Measurements from ENCODE around the gene CNGA1.

The CNGA1 gene

GRCh38 chr4:47954245-47954644 lies 62.2 kb downstream of the CNGA1 start:
- H3K9me3 ChIP-seq (ENCODE audit: insufficient read depth, low read length, severe bottlenecking) = no peaks in the 10 kb centered on the region
- H3K79me2 ChIP-seq (ENCODE audit: insufficient read depth, low read length) = no peaks in the 10 kb centered on the region
- no peaks in the 10 kb centered on the region for H3K4me1 ChIP-seq (ENCODE audit: insufficient read depth, low read length)
- H4K20me1 ChIP-seq (ENCODE audit: insufficient read depth, low read length) = no peaks in the 10 kb centered on the region
- H3K36me3 ChIP-seq (ENCODE audit: insufficient read depth, low read length) = no peaks in the 10 kb centered on the region
- no peaks in the 10 kb centered on the region for H3K27me3 ChIP-seq (ENCODE audit: insufficient read depth, low read length, poor library complexity)
- DNase-seq (no peak), ATAC-seq (ENCODE audit: insufficient read depth, low read depth) (no peak)
- no peak for TF ChIP-seq CTCF (IDR thresholded peaks at IDR 0.05; ENCODE audit: borderline replicate concordance, extremely low read depth, low read length, poor library complexity, severe bottlenecking)
- no peak for TF ChIP-seq EZH2 (IDR thresholded peaks at IDR 0.05; ENCODE audit: borderline replicate concordance, low read depth, low read length, severe bottlenecking)
- no peak overlapping the region for H3K9ac ChIP-seq (ENCODE audit: low read depth, low read length)
- no peak overlapping the region for H3K4me3 ChIP-seq (ENCODE audit: low read depth in 1 of 2, low read length in 2 of 2)
- H3K27ac ChIP-seq (ENCODE audit: low read length) = no peak overlapping the region
- no peak overlapping the region for H3K4me2 ChIP-seq (ENCODE audit: insufficient read depth, low read length)
- H2AFZ ChIP-seq (ENCODE audit: low read depth, low read length) = no peak overlapping the region

GRCh38 chr4:47945930-47946726 lies 70.4 kb downstream of the CNGA1 start:
- no peak overlapping the region for H3K27ac ChIP-seq (ENCODE audit: low read length)
- no peak overlapping the region for H3K9ac ChIP-seq (ENCODE audit: low read depth, low read length)
- no peaks in the 10 kb centered on the region for H4K20me1 ChIP-seq (ENCODE audit: insufficient read depth, low read length)
- H3K4me2 ChIP-seq (ENCODE audit: insufficient read depth, low read length) = no peak overlapping the region
- no peak for DNase-seq
- no peak overlapping the region for H2AFZ ChIP-seq (ENCODE audit: low read depth, low read length)
- no peak overlapping the region for H3K4me3 ChIP-seq (ENCODE audit: low read depth in 1 of 2, low read length in 2 of 2)
- no peaks in the 10 kb centered on the region for H3K27me3 ChIP-seq (ENCODE audit: insufficient read depth, low read length, poor library complexity)
- no peaks in the 10 kb centered on the region for H3K36me3 ChIP-seq (ENCODE audit: insufficient read depth, low read length)
- no peaks in the 10 kb centered on the region for H3K4me1 ChIP-seq (ENCODE audit: insufficient read depth, low read length)
- no peak for TF ChIP-seq EZH2 (IDR thresholded peaks at IDR 0.05; ENCODE audit: borderline replicate concordance, low read depth, low read length, severe bottlenecking)
- no peak for TF ChIP-seq CTCF (IDR thresholded peaks at IDR 0.05; ENCODE audit: borderline replicate concordance, extremely low read depth, low read length, poor library complexity, severe bottlenecking)
- no peak for ATAC-seq (ENCODE audit: insufficient read depth, low read depth)
- no peaks in the 10 kb centered on the region for H3K79me2 ChIP-seq (ENCODE audit: insufficient read depth, low read length)
- H3K9me3 ChIP-seq (ENCODE audit: insufficient read depth, low read length, severe bottlenecking) = no peaks in the 10 kb centered on the region

DNA sequence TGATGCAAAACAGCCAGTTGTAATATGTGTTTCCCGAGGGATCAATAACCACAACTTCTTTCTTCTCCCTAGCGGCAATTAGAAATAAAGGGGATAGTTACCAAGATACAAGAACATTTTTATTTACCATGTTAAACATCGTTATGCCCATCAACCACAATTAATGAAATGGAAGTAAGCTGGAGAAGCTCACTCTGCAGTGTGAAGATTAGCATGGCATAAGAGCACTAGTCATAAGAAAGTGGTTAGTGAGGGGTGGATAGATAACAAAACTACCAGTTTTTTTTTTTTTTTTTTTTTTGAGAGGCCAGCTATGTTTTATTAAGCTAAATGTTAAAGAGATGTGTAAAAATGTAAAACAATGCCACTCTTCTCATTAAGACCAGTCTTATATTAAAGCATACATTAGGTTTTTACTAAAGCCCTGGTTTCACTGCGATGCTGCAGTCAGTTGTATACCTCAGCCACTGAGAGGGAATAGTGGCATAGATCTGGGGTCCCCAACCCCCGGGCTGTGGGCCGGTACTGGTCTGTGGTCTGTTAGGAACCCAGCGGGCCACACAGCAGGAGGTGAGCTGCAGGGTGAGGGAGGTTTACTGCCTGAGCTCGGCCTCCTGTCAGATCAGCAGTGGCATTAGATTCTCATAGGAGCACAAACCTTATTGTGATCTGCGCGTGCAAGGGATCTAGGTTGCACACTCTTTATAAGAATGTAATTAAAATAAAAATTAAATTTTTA lies 74.2 kb downstream of the CNGA1 start:
- no peak overlapping the region for H3K27ac ChIP-seq (ENCODE audit: low read length)
- H3K9me3 ChIP-seq (ENCODE audit: insufficient read depth, low read length, severe bottlenecking) = no peaks in the 10 kb centered on the region
- H3K9ac ChIP-seq (ENCODE audit: low read depth, low read length) = no peak overlapping the region
- no peaks in the 10 kb centered on the region for H3K36me3 ChIP-seq (ENCODE audit: insufficient read depth, low read length)
- no peaks in the 10 kb centered on the region for H4K20me1 ChIP-seq (ENCODE audit: insufficient read depth, low read length)
- TF ChIP-seq CTCF (IDR thresholded peaks at IDR 0.05; ENCODE audit: borderline replicate concordance, extremely low read depth, low read length, poor library complexity, severe bottlenecking) = no peak
- no peak for TF ChIP-seq EZH2 (IDR thresholded peaks at IDR 0.05; ENCODE audit: borderline replicate concordance, low read depth, low read length, severe bottlenecking)
- peaks cover 2% of the 10 kb centered on the region for H3K27me3 ChIP-seq (ENCODE audit: insufficient read depth, low read length, poor library complexity)
- H3K4me2 ChIP-seq (ENCODE audit: insufficient read depth, low read length) = no peak overlapping the region
- H3K4me1 ChIP-seq (ENCODE audit: insufficient read depth, low read length) = no peaks in the 10 kb centered on the region
- no peak overlapping the region for H3K4me3 ChIP-seq (ENCODE audit: low read depth in 1 of 2, low read length in 2 of 2)
- no peak overlapping the region for H2AFZ ChIP-seq (ENCODE audit: low read depth, low read length)
- no peaks in the 10 kb centered on the region for H3K79me2 ChIP-seq (ENCODE audit: insufficient read depth, low read length)
- DNase-seq (no peak), ATAC-seq (ENCODE audit: insufficient read depth, low read depth) (no peak)
